Fibroblast of mammary gland (primary cell): ENCODE data around the gene EIF4A3.

Experiments used
- DNase-seq: peaks from one replicate; pipeline ENCODE4 v3.0.0-alpha.2; 2010; ENCODE audit warnings: low read depth
- H3K4me3 ChIP-seq: 2 replicates; pipeline ENCODE4 v1.5.1; 2011; ENCODE audit warnings: low read depth, mild to moderate bottlenecking, low read length, moderate library complexity; ENCODE audit not compliant: control insufficient read depth
- CTCF ChIP-seq: conservative IDR thresholded peaks from 2 replicates; pipeline ENCODE4 v1.5.1; 2011; ENCODE audit warnings: low read depth, low read length, inconsistent platforms; ENCODE audit not compliant: control insufficient read depth, insufficient read depth

EIF4A3 gene

GRCh38 chr17:80084773-80085172 lies 62.2 kb downstream of the EIF4A3 start:
- TF ChIP-seq CTCF = no peak
- H3K4me3 ChIP-seq = no peak overlapping the region
- no peak for DNase-seq
